NCI-H446 (cell line): ENCODE measurements around the gene FOS.
"Not testable (repeated sequence)": the region's sequence is repeated elsewhere in the genome, so short reads cannot be mapped to it uniquely, and the experiment has no call there.

Source experiments
- DNase-seq, 2 experiments: peaks; one replicate each; lab custom pipeline; 2025; lab: John Stamatoyannopoulos, UW

The FOS gene

DNA sequence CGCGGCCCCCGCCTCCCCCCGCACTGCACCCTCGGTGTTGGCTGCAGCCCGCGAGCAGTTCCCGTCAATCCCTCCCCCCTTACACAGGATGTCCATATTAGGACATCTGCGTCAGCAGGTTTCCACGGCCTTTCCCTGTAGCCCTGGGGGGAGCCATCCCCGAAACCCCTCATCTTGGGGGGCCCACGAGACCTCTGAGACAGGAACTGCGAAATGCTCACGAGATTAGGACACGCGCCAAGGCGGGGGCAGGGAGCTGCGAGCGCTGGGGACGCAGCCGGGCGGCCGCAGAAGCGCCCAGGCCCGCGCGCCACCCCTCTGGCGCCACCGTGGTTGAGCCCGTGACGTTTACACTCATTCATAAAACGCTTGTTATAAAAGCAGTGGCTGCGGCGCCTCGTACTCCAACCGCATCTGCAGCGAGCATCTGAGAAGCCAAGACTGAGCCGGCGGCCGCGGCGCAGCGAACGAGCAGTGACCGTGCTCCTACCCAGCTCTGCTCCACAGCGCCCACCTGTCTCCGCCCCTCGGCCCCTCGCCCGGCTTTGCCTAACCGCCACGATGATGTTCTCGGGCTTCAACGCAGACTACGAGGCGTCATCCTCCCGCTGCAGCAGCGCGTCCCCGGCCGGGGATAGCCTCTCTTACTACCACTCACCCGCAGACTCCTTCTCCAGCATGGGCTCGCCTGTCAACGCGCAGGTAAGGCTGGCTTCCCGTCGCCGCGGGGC lies at the start of gene FOS:
Gene FOS, plus strand, starts transcription at position 407 of the 731 bp plus-strand sequence. Its CDS starts 155 bp downstream, at position 562.
- peak; percentile 82 to 86 for DNase-seq

DNA sequence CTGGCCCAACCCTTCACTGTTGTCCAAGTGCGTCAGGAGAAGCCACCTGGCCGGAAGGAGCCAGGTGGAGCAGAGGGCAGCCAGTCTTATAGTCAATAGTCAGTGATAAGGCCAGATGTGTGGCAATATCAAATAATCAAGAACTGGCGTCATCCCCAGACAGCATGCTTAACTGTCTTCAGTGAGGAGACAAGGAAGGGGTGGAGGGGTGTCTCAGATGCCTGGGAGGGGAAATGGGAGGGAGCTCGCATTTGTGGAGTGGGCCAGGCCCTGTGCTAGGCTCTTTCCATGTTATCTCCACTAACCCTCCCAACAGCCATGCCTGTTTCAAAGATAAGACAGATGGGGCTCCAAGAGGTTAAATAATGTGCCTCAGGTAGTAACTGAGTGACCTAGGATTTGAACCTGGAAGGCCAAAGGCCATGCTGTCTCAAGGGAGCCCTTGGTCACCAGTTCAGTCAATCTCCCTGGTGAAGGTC lies 48.9 kb upstream of the FOS start:
- DNase-seq, result no peak

DNA sequence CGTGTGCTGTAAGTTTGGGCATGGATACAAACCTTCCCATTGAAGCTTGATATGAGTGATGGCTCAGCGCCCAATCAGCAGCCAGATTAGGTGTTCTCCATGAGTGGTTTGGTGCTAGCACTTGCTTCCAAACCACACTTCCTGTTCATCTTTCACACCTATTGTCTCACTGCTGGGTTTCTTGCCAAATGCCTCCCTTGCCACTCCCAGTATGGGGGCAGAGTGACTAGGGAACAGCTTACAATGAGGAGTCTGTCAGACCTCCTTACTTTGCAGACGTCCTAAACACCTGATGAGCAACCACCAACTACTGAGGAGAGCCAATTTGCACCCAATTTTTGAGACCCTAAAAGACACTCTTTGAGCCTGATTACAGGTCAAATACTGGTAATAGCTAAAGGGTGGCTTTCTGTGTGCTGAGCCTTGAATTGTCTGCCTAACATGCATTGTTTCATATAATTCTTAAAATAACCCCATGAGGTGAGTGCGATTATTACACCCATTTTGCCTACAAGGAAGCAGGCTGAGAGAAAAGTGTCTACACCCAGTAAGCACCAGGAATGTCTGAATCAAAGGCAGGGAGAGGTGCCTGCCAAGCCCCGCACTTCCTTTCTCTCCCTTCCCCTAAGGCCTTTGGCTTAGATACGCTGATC lies 48.4 kb upstream of the FOS start:
- DNase-seq, result no peak

DNA sequence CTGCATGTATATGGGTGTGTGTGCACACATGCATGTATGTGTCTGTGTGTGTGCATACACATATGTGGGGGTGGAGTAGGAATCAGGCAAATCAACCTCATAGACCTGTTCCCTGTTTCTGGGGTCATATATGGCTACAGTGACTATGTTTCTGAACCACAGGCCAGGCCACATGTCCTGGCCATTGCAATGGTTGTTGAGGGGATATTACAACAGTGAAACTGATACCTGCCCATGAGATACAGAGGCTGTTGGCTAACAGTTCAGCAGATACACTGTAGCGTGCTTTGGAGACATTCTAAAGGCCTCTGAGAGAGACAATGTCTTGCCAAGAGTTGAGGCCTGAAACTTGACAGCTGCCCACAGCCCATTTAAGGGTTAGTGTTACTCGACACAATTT lies 47.3 kb upstream of the FOS start:
- DNase-seq, result no peak

DNA sequence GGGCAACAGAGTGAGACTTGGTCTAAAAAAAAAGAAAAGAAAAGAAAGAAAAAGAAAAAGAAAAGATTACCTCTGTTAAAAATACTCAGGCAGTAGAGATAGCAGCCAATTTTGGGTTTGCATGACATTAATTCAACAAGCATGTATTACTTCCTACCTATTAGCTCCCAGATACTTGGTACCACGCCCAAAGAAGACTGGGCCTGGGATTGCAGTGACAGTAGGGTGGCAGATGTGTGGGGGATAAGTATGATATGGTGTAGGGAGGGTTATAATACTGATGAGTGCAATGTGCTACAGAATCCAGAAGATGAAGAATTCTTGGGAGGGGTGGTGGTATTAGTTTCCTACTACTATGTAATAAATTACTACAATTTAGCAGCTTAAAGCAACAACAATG lies 46.4 kb upstream of the FOS start:
- no peak for DNase-seq

DNA sequence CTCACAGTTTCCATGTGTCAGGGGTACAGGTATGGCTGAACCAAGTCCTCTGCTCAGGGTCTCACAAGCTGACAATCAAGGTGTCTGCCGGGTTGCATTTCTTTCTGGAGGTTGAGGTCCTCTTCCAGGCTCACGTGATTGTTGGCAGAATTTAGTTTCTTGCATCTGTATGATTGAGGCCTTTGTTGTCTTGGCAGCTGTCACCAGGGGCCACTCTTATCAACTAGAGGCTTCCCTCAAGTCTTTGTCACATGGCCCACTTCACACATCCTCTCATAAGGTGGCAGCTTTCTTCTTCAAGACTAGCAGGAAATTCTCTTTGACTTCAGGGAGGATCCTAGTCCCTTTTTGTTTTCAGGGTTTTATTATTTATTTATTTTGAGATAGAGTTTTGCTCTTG lies 46.0 kb upstream of the FOS start:
- DNase-seq, result no peak

DNA sequence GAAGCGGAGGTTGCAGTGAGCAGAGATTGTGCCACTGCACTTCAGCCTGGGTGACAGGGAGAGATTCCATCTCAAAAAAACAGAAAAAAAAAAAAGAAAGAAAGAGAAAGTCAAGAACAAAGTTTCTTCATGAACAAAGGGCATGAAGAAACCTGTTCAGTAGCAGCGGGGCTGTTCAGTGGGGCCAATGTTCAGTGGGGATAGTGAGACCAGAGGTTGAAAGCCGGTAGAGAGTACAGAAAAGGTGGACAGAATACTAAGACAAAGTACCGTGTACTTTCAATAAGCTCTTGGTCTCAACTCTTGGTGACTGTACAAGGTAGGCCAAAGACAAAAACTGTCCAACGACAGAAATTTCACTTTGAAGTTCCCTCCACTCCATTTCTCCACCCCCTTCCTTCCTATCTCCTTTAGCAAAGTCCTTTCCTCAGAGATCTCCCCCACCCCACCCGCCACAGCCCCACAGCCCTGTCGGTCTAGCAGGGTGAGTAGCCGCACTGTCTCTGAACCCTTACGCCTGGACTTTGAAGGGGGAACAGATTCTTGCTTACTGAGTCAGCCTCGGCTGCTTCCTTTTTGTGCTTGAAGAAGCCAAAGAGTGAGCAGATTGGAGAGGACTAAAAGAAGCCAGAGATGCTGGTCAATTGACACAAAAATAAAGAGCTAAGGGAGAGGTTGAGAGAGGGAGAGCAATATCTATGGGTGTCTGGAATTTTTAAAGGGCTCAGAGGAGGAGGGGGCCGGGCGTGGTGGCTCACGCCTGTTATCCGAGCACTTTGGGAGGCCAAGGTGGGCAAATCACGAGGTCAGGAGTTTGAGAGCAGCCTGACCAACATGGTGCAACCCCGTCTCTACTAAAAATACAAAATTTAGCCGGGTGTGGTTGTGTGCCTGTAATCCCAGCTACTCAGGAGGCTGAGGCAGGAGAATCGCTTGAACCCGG lies 44.2 kb upstream of the FOS start:
- no peak for DNase-seq

DNA sequence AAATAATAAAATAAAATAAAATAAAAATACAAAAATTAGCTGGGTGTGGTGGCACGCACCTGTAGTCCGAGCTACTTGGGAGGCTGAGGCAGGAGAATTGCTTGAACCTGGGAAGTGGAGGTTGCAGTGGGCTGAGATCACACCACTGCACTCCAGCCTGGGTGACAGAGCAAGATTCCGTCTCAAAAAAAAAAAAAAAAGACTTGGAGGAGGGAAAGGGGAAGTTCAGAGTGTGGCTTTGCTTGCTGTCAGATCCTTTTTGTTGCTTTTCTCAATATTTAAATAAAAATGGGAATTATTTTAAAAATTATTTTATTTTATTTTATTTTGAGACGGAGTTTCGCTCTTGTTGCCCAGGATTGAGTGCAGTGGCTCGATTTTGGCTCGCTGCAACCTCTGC lies 43.4 kb upstream of the FOS start:
- not testable (repeated sequence) for DNase-seq

DNA sequence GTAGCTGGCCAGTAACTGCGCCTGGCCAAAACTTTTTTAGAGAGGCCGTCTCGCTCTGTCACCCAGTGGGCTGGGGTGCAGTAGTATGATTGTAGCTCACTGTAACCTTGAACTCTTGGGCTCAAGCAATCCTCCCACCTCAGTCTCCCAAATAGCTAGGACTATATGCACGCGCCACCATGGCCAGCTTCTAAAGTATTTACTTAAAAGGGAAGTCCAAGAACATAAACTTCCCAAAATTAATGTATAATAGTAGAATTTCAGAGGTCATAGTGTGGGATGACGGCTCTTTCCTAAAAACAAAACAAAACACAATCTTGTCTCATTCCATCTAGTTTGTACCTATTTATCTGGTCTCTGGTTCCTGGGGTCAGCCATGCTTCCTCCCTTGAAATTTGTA lies 42.2 kb upstream of the FOS start:
- DNase-seq, result no peak

DNA sequence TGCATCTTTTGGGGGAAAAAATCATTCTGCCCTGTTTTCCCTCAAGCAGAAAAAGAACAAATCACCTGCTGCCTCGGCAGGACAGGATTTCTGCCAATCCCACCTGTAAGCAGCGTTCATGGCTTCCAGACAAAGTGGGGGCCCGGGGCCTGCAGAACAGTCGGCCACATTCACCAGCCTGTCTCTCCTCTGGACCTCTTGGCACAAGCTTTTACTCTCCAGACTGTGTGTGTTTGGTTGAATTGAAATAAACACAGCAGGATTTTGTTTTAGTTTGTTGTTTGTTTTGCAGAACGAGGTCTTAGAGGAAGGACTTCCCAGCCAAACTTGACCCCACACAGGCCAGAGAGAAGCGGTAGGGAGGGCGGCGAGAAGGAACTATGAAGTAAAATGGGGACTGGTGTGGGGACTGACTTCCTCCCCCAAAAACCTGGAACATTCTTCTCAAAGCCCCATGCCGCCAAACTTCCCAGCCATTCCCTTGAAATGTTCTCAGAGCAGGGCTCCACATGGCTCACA lies 41.7 kb upstream of the FOS start:
- DNase-seq, result peak in 1 of 2 experiments; percentile 40

DNA sequence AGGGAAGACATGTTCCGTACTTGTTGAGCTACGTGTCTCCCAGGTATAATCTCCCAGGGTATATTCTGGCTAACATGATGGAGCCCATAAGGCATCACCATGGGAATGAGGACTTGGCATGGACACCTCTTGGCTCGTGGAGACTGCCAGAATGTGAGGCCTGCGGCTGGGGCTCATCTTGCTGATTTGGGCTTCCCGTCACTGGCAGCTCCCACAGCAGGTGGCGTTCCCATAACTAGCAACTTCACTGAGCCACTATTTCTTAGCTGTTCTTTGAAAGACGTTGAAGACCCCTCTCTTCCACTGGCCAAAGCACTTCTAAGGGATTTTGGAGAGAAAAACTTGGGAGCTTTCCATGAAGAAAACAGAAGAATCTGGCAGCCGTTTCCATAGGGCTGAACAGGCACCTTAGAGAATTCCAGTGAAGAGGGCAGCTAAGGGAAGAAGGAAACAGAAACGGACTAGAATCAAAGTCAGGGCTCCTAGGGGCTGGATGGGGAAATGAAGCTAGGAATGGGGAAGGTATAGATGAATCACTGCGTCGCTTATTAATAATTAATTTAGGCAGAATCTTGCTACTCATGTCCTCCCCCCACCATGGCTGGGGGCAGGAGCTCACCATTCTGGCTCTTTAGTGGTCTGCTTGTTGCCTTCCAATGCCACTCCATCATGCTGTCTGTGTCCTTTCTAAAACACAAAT lies 39.7 kb upstream of the FOS start:
- DNase-seq, result peak; percentile 65 to 81

DNA sequence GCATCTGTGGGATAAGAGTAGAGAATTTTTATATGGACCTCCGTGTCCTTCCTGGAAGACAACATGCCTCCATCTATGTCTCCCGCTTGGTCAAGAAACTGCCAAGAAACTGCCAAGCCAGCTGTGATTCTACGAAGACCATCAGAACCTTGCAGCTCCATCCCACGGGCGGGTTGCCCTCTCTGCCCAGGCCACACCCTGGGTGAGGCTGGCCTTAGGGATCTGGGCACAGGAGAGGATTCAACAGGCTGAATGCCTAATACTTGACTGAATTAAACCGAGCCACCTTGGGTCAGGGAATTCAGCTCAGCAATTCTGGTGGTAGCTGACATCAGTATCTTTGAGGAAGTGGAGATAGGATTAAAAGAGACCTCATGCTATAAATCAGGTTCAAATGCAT lies 37.8 kb upstream of the FOS start:
- no peak for DNase-seq

DNA sequence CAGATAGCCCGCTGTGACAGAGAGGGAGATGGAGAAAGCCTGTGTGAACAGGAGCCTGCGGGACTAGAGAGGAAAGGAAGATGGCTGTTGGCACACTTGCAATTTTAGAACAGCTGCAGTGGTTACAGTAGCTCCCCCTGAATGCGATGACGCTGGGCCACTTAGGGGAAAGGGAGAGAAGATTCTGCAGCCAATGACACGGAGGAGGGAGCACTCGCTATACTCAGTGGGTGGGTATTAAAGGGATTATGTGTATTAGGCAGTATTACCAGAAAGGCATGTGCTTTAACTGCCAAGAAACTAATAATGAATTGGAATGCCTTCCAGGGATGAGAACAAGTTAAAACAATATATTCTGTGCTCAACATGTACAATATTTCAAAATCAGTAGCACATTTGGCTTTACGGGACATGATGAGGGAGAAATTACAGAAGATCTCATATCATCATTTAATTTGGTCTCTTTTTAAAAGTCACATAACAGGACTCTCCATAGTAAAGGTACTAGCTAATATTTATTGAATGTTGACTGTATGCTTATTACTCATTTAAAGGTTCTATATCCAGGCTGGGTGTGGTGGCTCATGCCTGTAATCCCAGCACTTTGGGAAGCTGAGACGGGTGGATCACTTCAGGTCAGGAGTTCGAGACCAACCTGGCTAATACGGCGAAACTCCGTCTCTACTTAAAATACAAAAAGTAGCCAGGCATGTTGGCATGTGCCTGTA lies 35.9 kb upstream of the FOS start:
- peak; percentile 80 to 87 for DNase-seq

DNA sequence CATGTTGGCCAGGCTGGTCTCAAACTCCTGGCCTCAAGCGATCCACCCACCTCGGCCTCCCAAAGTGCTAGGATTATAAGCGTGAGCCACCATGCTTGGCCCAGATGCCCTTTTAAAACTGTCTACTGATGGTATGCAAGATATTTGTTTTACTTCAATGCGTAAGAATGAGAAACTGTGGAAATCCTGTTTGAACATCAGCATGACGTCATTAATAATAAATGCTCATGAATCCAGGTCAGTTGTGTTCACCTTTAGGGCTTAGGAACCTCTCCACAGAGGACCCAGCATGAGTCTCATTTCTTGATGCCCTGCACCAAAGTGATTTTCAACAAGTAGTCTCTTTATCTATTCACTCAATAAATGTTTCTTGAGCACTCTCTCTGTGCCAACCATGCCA lies 34.5 kb upstream of the FOS start:
- no peak for DNase-seq

DNA sequence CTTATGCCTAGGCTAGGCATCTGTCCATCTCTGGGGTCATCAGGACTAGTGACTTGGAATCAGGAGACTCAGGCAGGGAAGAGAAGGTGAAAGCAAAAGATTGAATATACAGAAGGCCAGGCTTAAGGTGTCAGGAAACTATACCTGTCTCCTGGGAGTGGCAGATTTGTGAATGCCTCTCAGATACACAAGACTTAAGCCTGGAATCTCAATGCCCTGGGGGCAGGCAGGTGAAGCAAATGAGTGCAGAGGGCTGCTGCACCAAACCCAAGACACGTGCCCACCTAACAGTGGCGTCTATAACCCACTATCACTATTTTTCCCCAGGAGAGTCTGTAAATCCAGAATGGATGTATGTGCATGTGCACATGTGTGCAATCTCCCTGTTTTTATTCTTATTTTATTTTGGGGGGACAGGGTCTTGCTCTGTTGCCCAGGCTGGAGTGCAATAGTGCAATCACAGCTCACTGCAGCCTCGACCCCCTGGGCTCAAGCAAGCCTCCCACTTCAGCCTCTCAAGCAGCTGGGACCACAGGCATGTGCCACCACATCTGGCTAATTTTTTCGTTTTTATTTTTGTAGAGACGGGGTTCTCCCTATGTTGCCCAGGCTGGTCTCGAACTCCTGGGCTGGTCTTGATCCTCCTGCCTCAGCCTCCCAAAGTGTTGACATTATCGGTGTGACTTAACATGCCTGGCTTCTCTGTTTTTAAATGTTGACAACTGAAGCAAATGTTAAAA lies 31.9 kb upstream of the FOS start:
- DNase-seq, result no peak

DNA sequence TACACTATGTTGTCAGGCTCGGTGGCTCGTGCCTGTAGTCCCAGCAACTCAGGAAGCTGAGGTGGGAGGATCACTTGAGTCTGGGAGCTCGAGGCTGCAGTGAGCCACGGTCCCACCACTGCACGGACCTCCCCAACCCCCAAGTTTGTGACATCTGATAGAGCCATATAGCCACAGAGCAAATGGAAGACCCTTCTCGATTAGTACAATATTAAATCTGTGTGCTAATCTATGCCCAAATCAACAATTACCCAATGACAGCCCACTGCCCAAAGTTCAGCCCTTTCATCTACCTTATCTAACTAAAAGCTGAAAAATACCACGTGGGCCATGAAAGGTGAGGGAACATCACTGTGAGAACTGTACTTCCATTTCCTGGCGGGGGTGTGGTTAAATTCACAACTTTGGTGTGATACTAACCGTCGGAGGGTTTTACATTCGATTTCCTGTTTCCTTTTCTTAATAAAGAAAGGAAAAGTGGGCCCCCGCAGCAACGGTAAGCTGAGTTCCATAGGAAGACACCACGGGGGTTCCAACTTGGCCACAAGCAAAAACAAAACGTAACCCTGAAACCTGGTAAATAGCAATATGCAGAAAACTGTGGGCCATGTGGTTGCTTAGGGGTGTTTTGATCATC lies 31.2 kb upstream of the FOS start:
- DNase-seq, result no peak

DNA sequence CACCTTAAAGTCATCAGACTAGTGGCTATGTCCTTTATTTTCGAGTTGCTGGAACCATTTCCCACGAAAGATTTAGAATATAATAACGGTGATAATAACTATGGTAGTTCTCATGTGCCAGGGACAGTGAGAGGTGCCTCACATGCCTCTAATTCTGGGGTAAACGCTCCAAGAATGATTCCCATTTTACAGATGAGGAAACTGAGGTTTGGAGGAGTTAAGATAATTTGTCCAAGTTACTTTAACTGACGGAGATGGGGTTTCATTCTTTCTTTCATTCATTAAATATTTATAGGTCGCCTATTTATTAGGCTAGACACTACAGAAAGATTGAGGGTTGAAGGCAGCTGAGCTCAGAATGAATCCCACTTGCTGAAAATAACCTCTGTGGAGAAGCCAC lies 30.7 kb upstream of the FOS start:
- no peak for DNase-seq

DNA sequence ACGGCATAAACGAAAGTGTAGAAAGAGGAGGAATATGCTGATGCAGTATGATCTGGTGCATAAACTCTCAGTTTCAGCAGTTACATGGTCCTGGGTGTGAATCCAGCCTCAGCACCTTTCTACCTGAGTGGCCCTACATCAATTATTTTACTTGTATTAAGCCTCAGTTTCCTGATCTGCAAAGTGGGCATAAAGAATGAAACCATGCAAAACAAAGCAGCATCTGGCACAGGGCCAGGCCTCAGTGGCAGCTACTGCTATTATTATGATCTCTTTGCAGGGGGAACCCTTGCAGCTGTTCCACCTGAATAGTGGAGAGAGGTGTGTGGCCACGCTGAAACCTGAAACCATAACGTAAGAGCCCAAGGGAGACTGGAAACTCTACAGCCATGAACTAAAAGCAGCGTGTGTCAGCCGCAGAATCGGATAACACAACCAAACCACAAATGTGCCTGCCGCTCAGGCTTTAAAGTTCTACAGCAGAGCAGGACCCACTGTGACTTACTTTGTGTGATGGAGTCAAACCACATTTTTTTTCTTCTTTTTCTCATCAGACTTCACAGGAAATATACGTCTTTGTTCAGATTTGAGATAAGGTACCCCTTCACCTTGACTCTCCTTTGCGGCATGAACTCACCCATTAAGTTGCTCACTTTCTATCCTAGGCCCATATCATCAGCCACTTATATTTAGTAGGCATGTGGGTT lies 29.2 kb upstream of the FOS start:
- DNase-seq, result no peak

DNA sequence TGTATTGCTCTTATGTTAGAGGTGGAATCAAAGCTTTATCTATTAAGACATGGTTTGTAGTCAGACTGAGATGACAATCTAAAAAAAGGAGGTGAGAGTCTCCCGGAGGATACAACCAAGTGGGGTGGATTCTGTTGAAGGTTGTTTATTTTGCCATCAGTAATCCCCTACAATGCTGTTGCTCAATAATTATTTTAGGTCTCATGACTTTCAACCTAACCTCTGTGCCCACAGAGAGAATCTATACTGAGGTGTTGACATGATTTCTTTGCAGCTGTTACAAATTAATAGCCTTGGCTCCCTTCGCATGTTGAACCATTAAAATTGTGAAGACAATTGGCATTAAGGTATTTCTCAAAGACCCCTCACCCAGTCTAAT lies 28.7 kb upstream of the FOS start:
- no peak for DNase-seq
